Activated T-helper 2 cell treated with anti-CD3 and anti-CD28 coated beads, Interferon-gamma antibody, Interleukin-2, Interleukin-4, amounts not matched to agents 10 μg/mL and 5 μg/mL and 100 μg/mL, durations not matched to agents 14 hours and 24 hours and 36 hours (primary cell): Measurements from ENCODE around the gene SNAPC4. TPM values are rescaled to one million over a fixed set of nuclear protein-coding genes. Genes with fewer than 3 reads are reported as not detected.

Experiments
- total RNA-seq: library from RNA; stranded (reverse); gene quantifications from 2 replicates; pipeline ENCODE4 v1.2.3, GENCODE V29; 2022

Gene SNAPC4
- total RNA-seq, 1 donor from 2014 or later: 22.7 TPM

Other genes with a start within 250 kb of the SNAPC4 start
- gene LHX3, start 195.0 kb downstream of the SNAPC4 start, total RNA-seq: not detected in 2 replicates
- 24.9 and 25.4 TPM in 2 replicates for gene QSOX2, start 154.4 kb downstream of the SNAPC4 start, total RNA-seq
- gene CCDC187, start 96.1 kb downstream of the SNAPC4 start, total RNA-seq: 0.02 TPM in 1 of 2 replicates, not detected in the other
- 24.5 and 25.8 TPM in 2 replicates for gene GPSM1, start 72.6 kb downstream of the SNAPC4 start, total RNA-seq
- 25.4 and 31.0 TPM in 2 replicates for gene DNLZ, start 36.4 kb downstream of the SNAPC4 start, total RNA-seq
- gene CARD9, start 26.5 kb downstream of the SNAPC4 start, total RNA-seq: 16.2 and 17.6 TPM in 2 replicates
- 66.4 and 75.6 TPM in 2 replicates for gene ENTR1, start 10.4 kb upstream of the SNAPC4 start, total RNA-seq
- gene PMPCA, start 10.5 kb upstream of the SNAPC4 start, total RNA-seq: 111 TPM in 2 replicates
- 20.8 and 21.8 TPM in 2 replicates for gene INPP5E, start 39.7 kb upstream of the SNAPC4 start, total RNA-seq
- gene SEC16A, start 82.9 kb upstream of the SNAPC4 start, total RNA-seq: 74.5 and 77.5 TPM in 2 replicates
- gene NOTCH1, start 145.9 kb upstream of the SNAPC4 start, total RNA-seq: 81.3 and 83.8 TPM in 2 replicates